Astrocyte of the spinal cord (primary cell): ENCODE measurements around the gene SAP30L.

ENCODE experiments used
- DNase-seq: peaks from one replicate; pipeline ENCODE4 v3.0.0; 2011; ENCODE audit warnings: low read depth, low spot score
- H3K4me3 ChIP-seq: 2 replicates; pipeline ENCODE4 v1.5.1; 2011; ENCODE audit warnings: low read depth, mild to moderate bottlenecking, low read length, moderate library complexity
- in situ Hi-C: cut with HindIII; loops from 2 replicates; pipeline ENCODE4 v1.10.0; 2017; ENCODE audit warnings: low sequenced_read_pairs
- TF ChIP-seq, protein P1 (sequence below): IDR thresholded peaks from 2 replicates; pipeline ENCODE4 v1.5.1; 2012; ENCODE audit warnings: low read depth, mild to moderate bottlenecking, low read length, inconsistent platforms

SAP30L gene

DNA sequence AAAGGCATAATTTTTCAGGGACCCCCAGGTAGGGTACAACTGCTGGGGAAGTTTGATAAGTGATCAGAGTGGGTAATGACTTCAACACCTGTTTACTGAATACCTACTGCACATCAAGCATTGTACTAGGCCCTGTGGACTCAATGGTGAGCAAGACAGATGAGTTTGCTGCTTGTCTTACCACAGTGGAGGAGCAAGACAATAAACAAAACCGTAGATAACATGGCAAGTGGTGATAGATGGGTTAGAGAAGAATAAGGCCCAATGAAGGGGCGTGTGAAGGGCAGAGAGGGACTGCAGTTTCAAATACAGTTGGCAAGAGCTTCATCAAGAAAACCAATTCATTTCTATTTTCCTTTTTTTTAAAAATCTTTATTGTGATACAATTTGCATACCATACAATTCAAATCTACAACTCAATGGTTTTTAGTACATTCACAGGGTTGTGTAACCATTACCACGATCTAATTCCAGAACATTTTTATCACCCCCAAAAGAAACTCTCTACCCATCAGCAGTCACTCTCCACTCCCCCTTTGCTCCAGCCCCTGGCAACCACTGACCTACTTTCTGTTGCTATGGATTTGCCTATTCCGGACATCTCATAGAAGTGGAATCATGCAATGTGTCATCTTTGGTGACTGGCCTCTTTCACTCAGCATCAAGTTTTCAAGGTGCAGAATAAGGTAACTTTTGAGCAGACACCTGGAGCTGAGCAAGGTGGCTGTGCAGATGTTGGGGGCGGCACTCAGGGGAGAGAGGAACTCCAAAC lies 64.2 kb downstream of the SAP30L start:
- in situ Hi-C loops = no loop called here
- TF ChIP-seq, protein P1, sequence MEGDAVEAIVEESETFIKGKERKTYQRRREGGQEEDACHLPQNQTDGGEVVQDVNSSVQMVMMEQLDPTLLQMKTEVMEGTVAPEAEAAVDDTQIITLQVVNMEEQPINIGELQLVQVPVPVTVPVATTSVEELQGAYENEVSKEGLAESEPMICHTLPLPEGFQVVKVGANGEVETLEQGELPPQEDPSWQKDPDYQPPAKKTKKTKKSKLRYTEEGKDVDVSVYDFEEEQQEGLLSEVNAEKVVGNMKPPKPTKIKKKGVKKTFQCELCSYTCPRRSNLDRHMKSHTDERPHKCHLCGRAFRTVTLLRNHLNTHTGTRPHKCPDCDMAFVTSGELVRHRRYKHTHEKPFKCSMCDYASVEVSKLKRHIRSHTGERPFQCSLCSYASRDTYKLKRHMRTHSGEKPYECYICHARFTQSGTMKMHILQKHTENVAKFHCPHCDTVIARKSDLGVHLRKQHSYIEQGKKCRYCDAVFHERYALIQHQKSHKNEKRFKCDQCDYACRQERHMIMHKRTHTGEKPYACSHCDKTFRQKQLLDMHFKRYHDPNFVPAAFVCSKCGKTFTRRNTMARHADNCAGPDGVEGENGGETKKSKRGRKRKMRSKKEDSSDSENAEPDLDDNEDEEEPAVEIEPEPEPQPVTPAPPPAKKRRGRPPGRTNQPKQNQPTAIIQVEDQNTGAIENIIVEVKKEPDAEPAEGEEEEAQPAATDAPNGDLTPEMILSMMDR = no peak
- no peak for DNase-seq
- no peak overlapping the region for H3K4me3 ChIP-seq
